ENCODE data around the gene MAML2. TPM values are rescaled to one million over a fixed set of nuclear protein-coding genes. Genes with fewer than 3 reads are reported as not detected.

Gene MAML2
- total and polyA plus RNA-seq, 2 experiments from 2014 or later, result 2.0 to 7.1 TPM

GRCh38 chr11:96177146-96177545 is 165.8 kb downstream of the MAML2 start:
- Mint-ChIP-seq H3K36me3 (ENCODE audit: low read depth) (no peaks in the 10 kb centered on the region), H3K4me1 (peaks cover 52% of the 10 kb centered on the region), H3K4me3 (no peak overlapping the region)

GRCh38 chr11:96173906-96174305 is 169.1 kb downstream of the MAML2 start:
- Mint-ChIP-seq H3K36me3 (ENCODE audit: low read depth) (no peaks in the 10 kb centered on the region), H3K27me3 (ENCODE audit: insufficient read depth, low read depth, poor library complexity) (peaks cover 9% of the 10 kb centered on the region), H3K4me3 (no peak overlapping the region), H3K4me1 (peaks cover 26% of the 10 kb centered on the region), H3K27ac (peak overlapping the region; percentile 42; the same call in 1 of the 2 replicates), H3K9me3 (no peaks in the 10 kb centered on the region)
- no peak for DNase-seq (ENCODE audit: low spot score)
- no peak overlapping the region for H3K27ac ChIP-seq (ENCODE audit: low read depth)
- H2AFZ ChIP-seq, result no peak overlapping the region
- H3K27me3 ChIP-seq (ENCODE audit: insufficient read depth), result no peaks in the 10 kb centered on the region
- no peak overlapping the region for H3K4me2 ChIP-seq
- H3K79me2 ChIP-seq (replicated peaks; ENCODE audit: insufficient read depth), result no peaks in the 10 kb centered on the region
- H3K9me2 ChIP-seq (ENCODE audit: insufficient read depth), result peaks cover 7% of the 10 kb centered on the region; the same call in 1 of the 2 replicates
- H3F3A ChIP-seq (replicated peaks; ENCODE audit: low read depth), result no peaks in the 10 kb centered on the region
- no peak overlapping the region for H3K4me3 ChIP-seq
- no peak for ATAC-seq
- H4K20me1 ChIP-seq (replicated peaks; ENCODE audit: insufficient read depth), result no peaks in the 10 kb centered on the region
- H3K36me3 ChIP-seq (ENCODE audit: insufficient read depth), result no peaks in the 10 kb centered on the region; the same call in 1 of the 2 replicates
- TF ChIP-seq JUNB (IDR thresholded peaks at IDR 0.05; ENCODE audit: unreplicated experiment) (no peak), NANOG (IDR thresholded peaks at IDR 0.05; ENCODE audit: borderline replicate concordance) (no peak), ZNF462 (CRISPR knock-in tag; IDR thresholded peaks at IDR 0.05) (no peak), ZNF331 (CRISPR knock-in tag; IDR thresholded peaks at IDR 0.05; ENCODE audit: low read depth) (no peak), EZH2 (IDR thresholded peaks at IDR 0.05; ENCODE audit: low read depth, unreplicated experiment) (no peak), ZNF114 (CRISPR knock-in tag; IDR thresholded peaks at IDR 0.05) (no peak)
- H3K4me1 ChIP-seq (ENCODE audit: insufficient read depth), result peaks cover 14% of the 10 kb centered on the region

More at GRCh38 chr11:96177146-96177545, 165.8 kb downstream of the MAML2 start:
- ATAC-seq (no peak), DNase-seq (ENCODE audit: low spot score) (no peak)
- H3K27ac ChIP-seq (ENCODE audit: low read depth), result no peak overlapping the region
- peaks cover 8% of the 10 kb centered on the region; the same call in 1 of the 2 replicates for H3F3A ChIP-seq (replicated peaks; ENCODE audit: low read depth)
- no peaks in the 10 kb centered on the region for H3K9me3 Mint-ChIP-seq
- peaks cover 9% of the 10 kb centered on the region; the same call in 1 of the 2 replicates for H3K9me2 ChIP-seq (ENCODE audit: insufficient read depth)
- TF ChIP-seq JUNB (IDR thresholded peaks at IDR 0.05; ENCODE audit: unreplicated experiment), result no peak
- TF ChIP-seq POLR2AphosphoS5 (IDR thresholded peaks at IDR 0.05; ENCODE audit: low read depth), result no peak
- no peak overlapping the region for H2AFZ ChIP-seq
- H3K79me2 ChIP-seq (replicated peaks; ENCODE audit: insufficient read depth), result no peaks in the 10 kb centered on the region
- peaks cover 9% of the 10 kb centered on the region for H3K27me3 Mint-ChIP-seq (ENCODE audit: insufficient read depth, low read depth, poor library complexity)
- H4K20me1 ChIP-seq (replicated peaks; ENCODE audit: insufficient read depth), result no peaks in the 10 kb centered on the region
- no peak overlapping the region; the same call in 1 of the 2 replicates for H3K27ac Mint-ChIP-seq
- H3K36me3 ChIP-seq (ENCODE audit: insufficient read depth), result no peaks in the 10 kb centered on the region; the same call in 1 of the 2 replicates
- H3K4me3 ChIP-seq, result no peak overlapping the region
- H3K4me2 ChIP-seq, result no peak overlapping the region
- H3K4me1 ChIP-seq (ENCODE audit: insufficient read depth), result peaks cover 37% of the 10 kb centered on the region
- H3K27me3 ChIP-seq (ENCODE audit: insufficient read depth), result no peaks in the 10 kb centered on the region

Measured in GM23338 (cell line).